SK-N-SH treated with all-trans-retinoic acid at 6 μM for 48 hours (cell line): ENCODE measurements around the gene CSN3.

Source experiments
- ARNTL ChIP-seq: fragments of 450-650 bp; formaldehyde crosslinking; IDR thresholded peaks from 2 replicates; pipeline ENCODE4 v1.5.0; 2020; ENCODE audit warnings: low read depth, mild to moderate bottlenecking, moderate library complexity, borderline replicate concordance
- CREB5 ChIP-seq: fragments of 250-450 bp; sonication (Bioruptor Pico); IDR thresholded peaks from 2 replicates; pipeline ENCODE4 v1.5.1; 2020; ENCODE audit warnings: low read depth, mild to moderate bottlenecking, moderate library complexity
- CSRNP3 ChIP-seq: fragments of 250-450 bp; sonication (Bioruptor Pico); IDR thresholded peaks from 2 replicates; pipeline ENCODE4 v1.5.1; 2021; ENCODE audit warnings: mild to moderate bottlenecking, moderate library complexity
- OSR1 ChIP-seq: fragments of 250-450 bp; sonication (Bioruptor Pico); IDR thresholded peaks from 2 replicates; pipeline ENCODE4 v1.8.0; 2022; ENCODE audit warnings: moderate library complexity, mild to moderate bottlenecking, inconsistent platforms
- PATZ1 ChIP-seq: fragments of 250-450 bp; sonication (Bioruptor Pico); IDR thresholded peaks from 2 replicates; pipeline ENCODE4 v1.8.0; 2020; ENCODE audit warnings: mild to moderate bottlenecking, moderate library complexity, borderline replicate concordance
- POU6F1 ChIP-seq: fragments of 250-450 bp; sonication (Bioruptor Pico); IDR thresholded peaks from 2 replicates; pipeline ENCODE4 v1.8.0; 2021; ENCODE audit warnings: low read depth, mild to moderate bottlenecking, moderate library complexity, borderline replicate concordance
- RARB ChIP-seq: fragments of 250-450 bp; sonication (Bioruptor Pico); IDR thresholded peaks from 2 replicates; pipeline ENCODE4 v1.8.0; 2021; ENCODE audit warnings: mild to moderate bottlenecking, moderate library complexity
- SNAI2 ChIP-seq: fragments of 250-450 bp; sonication (Bioruptor Pico); IDR thresholded peaks from 2 replicates; pipeline ENCODE4 v1.5.0; 2020; ENCODE audit warnings: mild to moderate bottlenecking, moderate library complexity
- TOX ChIP-seq: fragments of 250-450 bp; sonication (Bioruptor Pico); IDR thresholded peaks from 2 replicates; pipeline ENCODE4 v1.8.0; 2021; ENCODE audit warnings: mild to moderate bottlenecking, moderate library complexity, borderline replicate concordance
- TSHZ2 ChIP-seq: fragments of 250-450 bp; sonication (Bioruptor Pico); IDR thresholded peaks from 2 replicates; pipeline ENCODE4 v1.5.0; 2020; ENCODE audit warnings: mild to moderate bottlenecking, moderate library complexity
- ZC3H10 ChIP-seq: fragments of 250-450 bp; sonication (Bioruptor Pico); IDR thresholded peaks from 2 replicates; pipeline ENCODE4 v1.5.1; 2021; ENCODE audit warnings: mild to moderate bottlenecking, moderate library complexity
- ZFP3 ChIP-seq: fragments of 250-450 bp; sonication (Bioruptor Pico); IDR thresholded peaks from 2 replicates; pipeline ENCODE4 v1.5.0; 2020; ENCODE audit warnings: mild to moderate bottlenecking, moderate library complexity
- ZNF565 ChIP-seq: fragments of 450-650 bp; formaldehyde crosslinking; conservative IDR thresholded peaks from 2 replicates; pipeline ENCODE4 v1.5.0; 2020; ENCODE audit warnings: low read depth, mild to moderate bottlenecking, moderate library complexity
- ZNF8 ChIP-seq: fragments of 450-650 bp; formaldehyde crosslinking; IDR thresholded peaks from 2 replicates; pipeline ENCODE4 v1.5.0; 2020; ENCODE audit warnings: mild to moderate bottlenecking, moderate library complexity

- TF ChIP-seq CREB5: no peak
- no peak for TF ChIP-seq PATZ1 (CRISPR knock-in tag)
- TF ChIP-seq TSHZ2 (CRISPR knock-in tag): no peak
- TF ChIP-seq OSR1: no peak
- TF ChIP-seq ZNF565 (CRISPR knock-in tag): no peak
- TF ChIP-seq SNAI2 (CRISPR knock-in tag): no peak
- no peak for TF ChIP-seq TOX (CRISPR knock-in tag)
- TF ChIP-seq RARB: no peak
- TF ChIP-seq POU6F1 (CRISPR knock-in tag): no peak
- TF ChIP-seq ZC3H10 (CRISPR knock-in tag): no peak
- TF ChIP-seq ZFP3 (CRISPR knock-in tag): no peak
- TF ChIP-seq ZNF8 (CRISPR knock-in tag): no peak
- no peak for TF ChIP-seq ARNTL (CRISPR knock-in tag)
- TF ChIP-seq CSRNP3 (CRISPR knock-in tag): no peak
These were observed 694 bp downstream of the CSN3 start for GRCh38 chr4:70243091-70243490.
